GM12878 (cell line): Measurements from ENCODE around the gene TULP4. TPM values are rescaled to one million over a fixed set of nuclear protein-coding genes. Genes with fewer than 3 reads are reported as not detected.

ENCODE experiments used
- ATAC-seq: fragments of 200-7000 bp; cut with Tn5 transposase; 3 replicates; pipeline ENCODE4 v1.9.1; 2020; ENCODE audit warnings: mild to moderate bottlenecking, moderate library complexity
- BruUV-seq: library from RNA; stranded (reverse); fragments of 400-500 nt; replicated peaks from 2 replicates; lab custom pipeline; 2021; lab: Mats Ljungman, UMichigan
- CTCF ChIA-PET: fragments of 300-600 bp; sonication (Branson Sonifier 250); formaldehyde crosslinking; extraction: SDS; loops from one replicate; lab custom pipeline; 2021; ENCODE audit warnings: inconsistent platforms; lab: Yijun Ruan, JAX
- POLR2A ChIA-PET: fragments of 350-600 bp; formaldehyde crosslinking; extraction: SDS; loops from one replicate; lab custom pipeline; 2021; ENCODE audit warnings: inconsistent platforms; lab: Charles Lee
- RAD21 ChIA-PET: fragments of 300-600 bp; sonication (Branson Sonifier 250); formaldehyde crosslinking; loops from one replicate; lab custom pipeline; 2023; ENCODE audit warnings: antibody characterized with exemption; ENCODE audit not compliant: unreplicated experiment; lab: Charles Lee
- SMC1A ChIA-PET: fragments of 300-600 bp; sonication (Branson Sonifier 250); formaldehyde crosslinking; loops from one replicate; lab custom pipeline; 2023; ENCODE audit not compliant: unreplicated experiment, uncharacterized antibody; lab: Charles Lee
- DNase-seq: peaks from one replicate; pipeline ENCODE4 v3.0.0-alpha.2; 2011; ENCODE audit warnings: low read depth, low spot score
- FAIRE-seq: peaks from 3 replicates; lab custom pipeline; 2011; peaks lifted over from hg19 to GRCh38; lab: Jason Lieb, UNC
- H2AFZ ChIP-seq: 2 replicates; pipeline ENCODE4 v1.6.0; 2011; ENCODE audit warnings: low read depth, low read length, control low read depth; ENCODE audit not compliant: control insufficient read depth
- H3K27ac ChIP-seq: 2 replicates; pipeline ENCODE4 v1.5.1; 2011; ENCODE audit warnings: control low read depth; ENCODE audit not compliant: control insufficient read depth, insufficient read depth
- H3K27me3 ChIP-seq, 2 experiments: replicated peaks in 1 of 2; 2 replicates each; pipeline versions ENCODE4 v1.6.0 to v1.6.1; 2011; ENCODE audit warnings: low read length in 1 of 2; ENCODE audit not compliant: control insufficient read depth in 2 of 2, insufficient read depth in 2 of 2
- H3K36me3 ChIP-seq, 2 experiments: 2 replicates each; pipeline ENCODE4 v1.5.1; 2011; ENCODE audit warnings: low read length in 1 of 2; ENCODE audit not compliant: control insufficient read depth in 2 of 2, insufficient read depth in 2 of 2
- H3K4me1 ChIP-seq: 2 replicates; pipeline ENCODE4 v1.6.1; 2011; ENCODE audit warnings: mild to moderate bottlenecking, low read length, moderate library complexity, mixed read lengths; ENCODE audit not compliant: control insufficient read depth, insufficient read depth
- H3K4me2 ChIP-seq: 2 replicates; pipeline ENCODE4 v1.6.0; 2011; ENCODE audit warnings: control low read depth; ENCODE audit not compliant: control insufficient read depth, insufficient read depth
- H3K4me3 ChIP-seq: fragments of 200-600 bp; sonication (generic); 2 replicates; pipeline ENCODE4 v1.5.1; 2016
- H3K79me2 ChIP-seq: 2 replicates; pipeline ENCODE4 v1.6.0; 2011; ENCODE audit warnings: low read length; ENCODE audit not compliant: control insufficient read depth, insufficient read depth
- H3K9ac ChIP-seq: 2 replicates; pipeline ENCODE4 v1.8.0; 2011; ENCODE audit warnings: low read length, control low read depth, mixed read lengths; ENCODE audit not compliant: control insufficient read depth, insufficient read depth
- H3K9me3 ChIP-seq: replicated peaks from 3 replicates; pipeline ENCODE4 v1.5.1; 2011; ENCODE audit warnings: mild to moderate bottlenecking, low read length; ENCODE audit not compliant: control insufficient read depth, insufficient read depth
- H4K20me1 ChIP-seq: 2 replicates; pipeline ENCODE4 v1.6.0; 2011; ENCODE audit not compliant: control insufficient read depth, insufficient read depth
- BHLHE40 ChIP-seq, 2 experiments: fragments of 450-650 bp in 1 of 2; IDR thresholded peaks; 2 replicates each; pipeline ENCODE4 v1.6.1; 2011 to 2017; ENCODE audit warnings: low read depth in 2 of 2, borderline replicate concordance in 1 of 2, improper control_type of control experiment in 1 of 2, low read length in 1 of 2, mild to moderate bottlenecking in 1 of 2
- EZH2 ChIP-seq: IDR thresholded peaks from 2 replicates; pipeline ENCODE4 v1.6.1; 2012; ENCODE audit warnings: low read depth, mild to moderate bottlenecking, control low read depth, inconsistent platforms, low read length, borderline replicate concordance; ENCODE audit not compliant: control insufficient read depth
- GATAD2B ChIP-seq: fragments of 450-650 bp; conservative IDR thresholded peaks from 2 replicates; pipeline ENCODE4 v1.6.1; 2017; ENCODE audit warnings: low read depth, mild to moderate bottlenecking, moderate library complexity
- NR2C1 ChIP-seq: fragments of 450-650 bp; IDR thresholded peaks from 2 replicates; pipeline ENCODE4 v1.6.1; 2017; ENCODE audit warnings: antibody characterized with exemption, mild to moderate bottlenecking, moderate library complexity
- RUNX3 ChIP-seq: IDR thresholded peaks from 2 replicates; pipeline ENCODE4 v1.6.1; 2012; ENCODE audit warnings: low read length, inconsistent platforms
- WGBS: methylation state at CpG from one replicate; pipeline ENCODE4 v1.1.6; 2016; ENCODE audit warnings: low lambda C conversion rate; ENCODE audit not compliant: insufficient replicate concordance, insufficient coverage; ENCODE audit errors: missing lambda C conversion rate; 5-methylcytosine and 5-hydroxymethylcytosine counted together
- in situ Hi-C: fragments of 300-500 bp; cut with MboI; formaldehyde crosslinking; loops from 9 replicates; pipeline ENCODE4 v1.14.3; 2018; ENCODE audit warnings: mixed read lengths
- intact Hi-C: fragments of 100-400 bp; cut with micrococcal nuclease; formaldehyde crosslinking; loops from one replicate; pipeline ENCODE4 v1.14.2; 2022; ENCODE audit not compliant: unreplicated experiment
- polyA plus RNA-seq, 11 experiments: library from polyadenylated mRNA; depleted of rRNA in 4 of 11; unstranded in 6 of 11; stranded (reverse) in 5 of 11; fragments of >200 nt; fragmentation: Nextera tagmentation in 4 of 11; fragmentation: Illumina TruSeq in 1 of 11; extraction: Ambion mirVana in 4 of 11; extraction: Trizol in 1 of 11; gene quantifications; 1 replicate in 1 of 11; 2 replicates in 10 of 11; pipeline versions ENCODE4 v1.2.1 to v1.2.3, GENCODE V29; 2011 to 2016; ENCODE audit warnings: inconsistent platforms in 2 of 11, missing spikeins in 2 of 11, low read depth in 1 of 11
- total RNA-seq, 4 experiments: library from RNA; depleted of rRNA in 3 of 4; stranded (reverse); fragments of >200 nt in 3 of 4; fragmentation: Illumina TruSeq in 1 of 4; extraction: Trizol in 1 of 4; gene quantifications; 2 replicates each; pipeline versions ENCODE4 v1.2.1 to v1.2.3, GENCODE V29; 2013 to 2021
- TF ChIP-seq, protein P1 (sequence below): IDR thresholded peaks from 2 replicates; pipeline ENCODE4 v1.6.1; 2012; ENCODE audit warnings: improper control_type of control experiment, low read depth, low read length; ENCODE audit not compliant: insufficient replicate concordance
- TF ChIP-seq, protein P2 (sequence below): IDR thresholded peaks from 2 replicates; pipeline ENCODE4 v1.6.1; 2011; ENCODE audit warnings: borderline replicate concordance, low read depth, mild to moderate bottlenecking, moderate library complexity, low read length; ENCODE audit not compliant: insufficient read depth, poor library complexity, severe bottlenecking
- TF ChIP-seq, protein P3 (sequence below): IDR thresholded peaks from 2 replicates; pipeline ENCODE4 v1.6.1; 2012; ENCODE audit warnings: low read depth, low read length, improper control_type of control experiment
- TF ChIP-seq, protein P4 (sequence below): IDR thresholded peaks from 2 replicates; pipeline ENCODE4 v1.6.1; 2012; ENCODE audit warnings: low read depth, low read length, improper control_type of control experiment
- TF ChIP-seq, protein P5 (sequence below): IDR thresholded peaks from 2 replicates; pipeline ENCODE4 v1.6.1; 2012; ENCODE audit warnings: low read length, inconsistent platforms

TULP4 gene
- total and polyA plus RNA-seq, 10 of the 15 experiments (the other 5 are each of a cell fraction or from before 2014, with no cell fraction given): 0.73 to 31.8 (median 14.0) TPM

DNA sequence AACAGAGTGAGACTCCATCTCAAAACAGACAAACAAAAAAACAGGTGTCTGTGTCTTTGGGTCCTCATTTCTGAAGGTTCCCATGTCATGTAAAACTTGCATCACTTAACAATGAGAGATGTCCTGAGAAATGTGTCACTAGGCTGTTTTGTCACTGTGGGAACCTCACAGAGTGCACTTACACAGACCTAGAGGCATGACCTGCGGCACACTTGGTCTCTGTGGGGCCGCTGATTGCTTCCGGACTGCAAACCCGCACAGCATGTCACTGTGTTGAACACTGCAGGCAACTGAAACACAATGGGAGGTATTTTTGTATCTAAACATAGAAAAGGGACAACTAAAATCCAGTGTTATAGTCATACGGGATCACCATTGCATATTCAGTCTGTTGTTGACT lies 205.3 kb downstream of the TULP4 start:
- H4K20me1 ChIP-seq: no peaks in the 10 kb centered on the region
- no peaks in the 10 kb centered on the region for H3K27me3 ChIP-seq
- ChIA-PET POLR2A (no interaction called here), RAD21 (interaction anchor here (0.6 to 1.3 kb wide), 2 partner anchors 41 to 189 kb away, joined by 4 read pairs; no protein-coding TSS in a partner anchor), SMC1A (interaction anchor here (0.6 to 1.3 kb wide), 4 partner anchors 41 to 298 kb away, joined by 3 to 4 read pairs (median 3); no protein-coding TSS in a partner anchor), CTCF (interaction anchor here (1.4 to 1.6 kb wide), 2 partner anchors 296 to 303 kb away, joined by 6 to 7 read pairs; no protein-coding TSS in a partner anchor)
- ATAC-seq: peak; percentile 82
- peak; percentile 77 for DNase-seq
- TF ChIP-seq GATAD2B (no peak; the same call in 1 of the 2 replicates), RUNX3 (no peak), EZH2 (no peak), BHLHE40 (IDR thresholded peaks at IDR 0.05; ENCODE audit: borderline replicate concordance in 1 of 2, low read depth in 2 of 2, low read length in 1 of 2) (peak; percentile 28 to 55; a peak in 2 of 4 replicates), NR2C1 (no peak)
- TF ChIP-seq, protein P1, sequence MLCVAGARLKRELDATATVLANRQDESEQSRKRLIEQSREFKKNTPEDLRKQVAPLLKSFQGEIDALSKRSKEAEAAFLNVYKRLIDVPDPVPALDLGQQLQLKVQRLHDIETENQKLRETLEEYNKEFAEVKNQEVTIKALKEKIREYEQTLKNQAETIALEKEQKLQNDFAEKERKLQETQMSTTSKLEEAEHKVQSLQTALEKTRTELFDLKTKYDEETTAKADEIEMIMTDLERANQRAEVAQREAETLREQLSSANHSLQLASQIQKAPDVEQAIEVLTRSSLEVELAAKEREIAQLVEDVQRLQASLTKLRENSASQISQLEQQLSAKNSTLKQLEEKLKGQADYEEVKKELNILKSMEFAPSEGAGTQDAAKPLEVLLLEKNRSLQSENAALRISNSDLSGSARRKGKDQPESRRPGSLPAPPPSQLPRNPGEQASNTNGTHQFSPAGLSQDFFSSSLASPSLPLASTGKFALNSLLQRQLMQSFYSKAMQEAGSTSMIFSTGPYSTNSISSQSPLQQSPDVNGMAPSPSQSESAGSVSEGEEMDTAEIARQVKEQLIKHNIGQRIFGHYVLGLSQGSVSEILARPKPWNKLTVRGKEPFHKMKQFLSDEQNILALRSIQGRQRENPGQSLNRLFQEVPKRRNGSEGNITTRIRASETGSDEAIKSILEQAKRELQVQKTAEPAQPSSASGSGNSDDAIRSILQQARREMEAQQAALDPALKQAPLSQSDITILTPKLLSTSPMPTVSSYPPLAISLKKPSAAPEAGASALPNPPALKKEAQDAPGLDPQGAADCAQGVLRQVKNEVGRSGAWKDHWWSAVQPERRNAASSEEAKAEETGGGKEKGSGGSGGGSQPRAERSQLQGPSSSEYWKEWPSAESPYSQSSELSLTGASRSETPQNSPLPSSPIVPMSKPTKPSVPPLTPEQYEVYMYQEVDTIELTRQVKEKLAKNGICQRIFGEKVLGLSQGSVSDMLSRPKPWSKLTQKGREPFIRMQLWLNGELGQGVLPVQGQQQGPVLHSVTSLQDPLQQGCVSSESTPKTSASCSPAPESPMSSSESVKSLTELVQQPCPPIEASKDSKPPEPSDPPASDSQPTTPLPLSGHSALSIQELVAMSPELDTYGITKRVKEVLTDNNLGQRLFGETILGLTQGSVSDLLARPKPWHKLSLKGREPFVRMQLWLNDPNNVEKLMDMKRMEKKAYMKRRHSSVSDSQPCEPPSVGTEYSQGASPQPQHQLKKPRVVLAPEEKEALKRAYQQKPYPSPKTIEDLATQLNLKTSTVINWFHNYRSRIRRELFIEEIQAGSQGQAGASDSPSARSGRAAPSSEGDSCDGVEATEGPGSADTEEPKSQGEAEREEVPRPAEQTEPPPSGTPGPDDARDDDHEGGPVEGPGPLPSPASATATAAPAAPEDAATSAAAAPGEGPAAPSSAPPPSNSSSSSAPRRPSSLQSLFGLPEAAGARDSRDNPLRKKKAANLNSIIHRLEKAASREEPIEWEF: peak; percentile 46
- TF ChIP-seq, protein P2, sequence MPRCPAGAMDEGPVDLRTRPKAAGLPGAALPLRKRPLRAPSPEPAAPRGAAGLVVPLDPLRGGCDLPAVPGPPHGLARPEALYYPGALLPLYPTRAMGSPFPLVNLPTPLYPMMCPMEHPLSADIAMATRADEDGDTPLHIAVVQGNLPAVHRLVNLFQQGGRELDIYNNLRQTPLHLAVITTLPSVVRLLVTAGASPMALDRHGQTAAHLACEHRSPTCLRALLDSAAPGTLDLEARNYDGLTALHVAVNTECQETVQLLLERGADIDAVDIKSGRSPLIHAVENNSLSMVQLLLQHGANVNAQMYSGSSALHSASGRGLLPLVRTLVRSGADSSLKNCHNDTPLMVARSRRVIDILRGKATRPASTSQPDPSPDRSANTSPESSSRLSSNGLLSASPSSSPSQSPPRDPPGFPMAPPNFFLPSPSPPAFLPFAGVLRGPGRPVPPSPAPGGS: no peak
- TF ChIP-seq, protein P3, sequence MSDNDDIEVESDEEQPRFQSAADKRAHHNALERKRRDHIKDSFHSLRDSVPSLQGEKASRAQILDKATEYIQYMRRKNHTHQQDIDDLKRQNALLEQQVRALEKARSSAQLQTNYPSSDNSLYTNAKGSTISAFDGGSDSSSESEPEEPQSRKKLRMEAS: no peak
- TF ChIP-seq, protein P4, sequence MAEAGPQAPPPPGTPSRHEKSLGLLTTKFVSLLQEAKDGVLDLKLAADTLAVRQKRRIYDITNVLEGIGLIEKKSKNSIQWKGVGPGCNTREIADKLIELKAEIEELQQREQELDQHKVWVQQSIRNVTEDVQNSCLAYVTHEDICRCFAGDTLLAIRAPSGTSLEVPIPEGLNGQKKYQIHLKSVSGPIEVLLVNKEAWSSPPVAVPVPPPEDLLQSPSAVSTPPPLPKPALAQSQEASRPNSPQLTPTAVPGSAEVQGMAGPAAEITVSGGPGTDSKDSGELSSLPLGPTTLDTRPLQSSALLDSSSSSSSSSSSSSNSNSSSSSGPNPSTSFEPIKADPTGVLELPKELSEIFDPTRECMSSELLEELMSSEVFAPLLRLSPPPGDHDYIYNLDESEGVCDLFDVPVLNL: no peak
- TF ChIP-seq, protein P5, sequence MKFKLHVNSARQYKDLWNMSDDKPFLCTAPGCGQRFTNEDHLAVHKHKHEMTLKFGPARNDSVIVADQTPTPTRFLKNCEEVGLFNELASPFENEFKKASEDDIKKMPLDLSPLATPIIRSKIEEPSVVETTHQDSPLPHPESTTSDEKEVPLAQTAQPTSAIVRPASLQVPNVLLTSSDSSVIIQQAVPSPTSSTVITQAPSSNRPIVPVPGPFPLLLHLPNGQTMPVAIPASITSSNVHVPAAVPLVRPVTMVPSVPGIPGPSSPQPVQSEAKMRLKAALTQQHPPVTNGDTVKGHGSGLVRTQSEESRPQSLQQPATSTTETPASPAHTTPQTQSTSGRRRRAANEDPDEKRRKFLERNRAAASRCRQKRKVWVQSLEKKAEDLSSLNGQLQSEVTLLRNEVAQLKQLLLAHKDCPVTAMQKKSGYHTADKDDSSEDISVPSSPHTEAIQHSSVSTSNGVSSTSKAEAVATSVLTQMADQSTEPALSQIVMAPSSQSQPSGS: 0 out of 2 replicates have a peak, but pooled peaks have one; percentile 8
- in situ Hi-C loops: loop anchor here (5.0 kb wide), 1 partner anchor 290 kb away; no protein-coding TSS in a partner anchor
- no peaks in the 10 kb centered on the region for H3K9me3 ChIP-seq
- H3K79me2 ChIP-seq: no peaks in the 10 kb centered on the region
- WGBS: under 1% methylated on average over 5 of the region's 5 CpGs
- FAIRE-seq: no peak
- no peaks in the 10 kb centered on the region for H3K36me3 ChIP-seq
- 0 out of 2 replicates have a peak overlapping the region, but pooled peaks have one; percentile 65 for H3K4me2 ChIP-seq
- H2AFZ ChIP-seq: no peak overlapping the region
- intact Hi-C loops: loop anchor here (5.0 kb wide), 1 partner anchor 45 kb away; the partner anchor contains the start of gene TMEM181
- H3K9ac ChIP-seq: peak overlapping the region; percentile 8; the same call in 1 of the 2 replicates
- peaks cover 13% of the 10 kb centered on the region for H3K4me1 ChIP-seq
- H3K27ac ChIP-seq: 0 out of 2 replicates have a peak overlapping the region, but pooled peaks have one; percentile 10
- BruUV-seq: no TSS peak
- H3K4me3 ChIP-seq: no peak overlapping the region
